GM18505 (cell line): ENCODE data around the gene WDR75.
"Not testable (repeated sequence)": the region's sequence is repeated elsewhere in the genome, so short reads cannot be mapped to it uniquely, and the experiment has no call there.

Experiments
- ATAC-seq: cut with Tn5 transposase; IDR thresholded peaks from one replicate; pipeline ENCODE4 v1.9.1; 2021; ENCODE audit not compliant: unreplicated experiment
- POLR2A ChIP-seq: IDR thresholded peaks from 4 replicates; pipeline ENCODE4 v1.6.1; 2011; ENCODE audit warnings: borderline replicate concordance; ENCODE audit not compliant: insufficient read depth, insufficient read length; ENCODE audit errors: extremely low read depth

Gene WDR75

GRCh38 chr2:189465478-189465877 is 24.2 kb downstream of the WDR75 start:
- no peak for ATAC-seq
- no peak for TF ChIP-seq POLR2A

GRCh38 chr2:189466046-189466445 is 24.8 kb downstream of the WDR75 start:
- TF ChIP-seq POLR2A: no peak
- ATAC-seq: no peak

- TF ChIP-seq POLR2A: no peak
- no peak for ATAC-seq
Measured at GRCh38 chr2:189466656-189467055, 25.4 kb downstream of the WDR75 start.

- TF ChIP-seq POLR2A: no peak
- ATAC-seq: no peak
Measured at GRCh38 chr2:189467160-189467559, 25.9 kb downstream of the WDR75 start.

GRCh38 chr2:189467593-189467992 is 26.3 kb downstream of the WDR75 start:
- no peak for TF ChIP-seq POLR2A

GRCh38 chr2:189474526-189474925 is 33.3 kb downstream of the WDR75 start:
- ATAC-seq: no peak
- no peak for TF ChIP-seq POLR2A

More at GRCh38 chr2:189467593-189467992, 26.3 kb downstream of the WDR75 start:
- no peak for ATAC-seq

- ATAC-seq: no peak
Measured at GRCh38 chr2:189477756-189478155, 36.5 kb downstream of the WDR75 start.

GRCh38 chr2:189478289-189478688 is 37.0 kb downstream of the WDR75 start:
- ATAC-seq: not testable (repeated sequence)

More at GRCh38 chr2:189477756-189478155, 36.5 kb downstream of the WDR75 start:
- no peak for TF ChIP-seq POLR2A

GRCh38 chr2:189481071-189481470 is 39.8 kb downstream of the WDR75 start:
- no peak for ATAC-seq
- no peak for TF ChIP-seq POLR2A

GRCh38 chr2:189483571-189483970 is 42.3 kb downstream of the WDR75 start:
- ATAC-seq: no peak
- TF ChIP-seq POLR2A: no peak

GRCh38 chr2:189483980-189484740 is 42.9 kb downstream of the WDR75 start:
- ATAC-seq: no peak
- TF ChIP-seq POLR2A: no peak

GRCh38 chr2:189485146-189485545 is 43.9 kb downstream of the WDR75 start:
- no peak for TF ChIP-seq POLR2A
- ATAC-seq: no peak

GRCh38 chr2:189486237-189486770 is 45.0 kb downstream of the WDR75 start:
- ATAC-seq: no peak
- TF ChIP-seq POLR2A: no peak

- no peak for TF ChIP-seq POLR2A
- ATAC-seq: no peak
Measured at GRCh38 chr2:189487283-189488007, 46.2 kb downstream of the WDR75 start.
